ENCODE results near the gene ARID1B.

ARID1B gene

GRCh38 chr6:156869980-156870398, 92.8 kb downstream of the ARID1B start:
- no peak for DNase-seq (ENCODE audit: low read depth, low spot score)
- TF ChIP-seq CTCF (IDR thresholded peaks at IDR 0.05; ENCODE audit: low read depth, low read length), result no peak
- in situ Hi-C loops (cut with HindIII; ENCODE audit: low sequenced_read_pairs), result no loop called here
- no peak overlapping the region for H3K4me3 ChIP-seq (ENCODE audit: low read depth, low read length)

- no peak for TF ChIP-seq CTCF (IDR thresholded peaks at IDR 0.05; ENCODE audit: low read depth, low read length)
- no peak overlapping the region for H3K4me3 ChIP-seq (ENCODE audit: low read depth, low read length)
- DNase-seq (ENCODE audit: low read depth, low spot score), result no peak
- in situ Hi-C loops (cut with HindIII; ENCODE audit: low sequenced_read_pairs), result no loop called here
Measured at GRCh38 chr6:156870924-156871539, 93.9 kb downstream of the ARID1B start.

- H3K4me3 ChIP-seq (ENCODE audit: low read depth, low read length), result no peak overlapping the region
- DNase-seq (ENCODE audit: low read depth, low spot score), result no peak
- TF ChIP-seq CTCF (IDR thresholded peaks at IDR 0.05; ENCODE audit: low read depth, low read length), result no peak
- in situ Hi-C loops (cut with HindIII; ENCODE audit: low sequenced_read_pairs), result no loop called here
Measured at GRCh38 chr6:156872903-156873302, 95.7 kb downstream of the ARID1B start.

GRCh38 chr6:156873654-156874380, 96.6 kb downstream of the ARID1B start:
- no peak overlapping the region for H3K4me3 ChIP-seq (ENCODE audit: low read depth, low read length)
- TF ChIP-seq CTCF (IDR thresholded peaks at IDR 0.05; ENCODE audit: low read depth, low read length), result no peak
- no peak for DNase-seq (ENCODE audit: low read depth, low spot score)
- in situ Hi-C loops (cut with HindIII; ENCODE audit: low sequenced_read_pairs), result no loop called here

- in situ Hi-C loops (cut with HindIII; ENCODE audit: low sequenced_read_pairs), result no loop called here
- no peak overlapping the region for H3K4me3 ChIP-seq (ENCODE audit: low read depth, low read length)
- DNase-seq (ENCODE audit: low read depth, low spot score), result no peak
- TF ChIP-seq CTCF (IDR thresholded peaks at IDR 0.05; ENCODE audit: low read depth, low read length), result no peak
Measured at GRCh38 chr6:156875062-156875461, 97.9 kb downstream of the ARID1B start.

GRCh38 chr6:156876302-156876701, 99.1 kb downstream of the ARID1B start:
- peak; percentile 45 for TF ChIP-seq CTCF (IDR thresholded peaks at IDR 0.05; ENCODE audit: low read depth, low read length)
- no peak for DNase-seq (ENCODE audit: low read depth, low spot score)
- no peak overlapping the region for H3K4me3 ChIP-seq (ENCODE audit: low read depth, low read length)
- in situ Hi-C loops (cut with HindIII; ENCODE audit: low sequenced_read_pairs), result no loop called here
